ENCODE measurements around the gene RNF115. TPM values are rescaled to one million over a fixed set of nuclear protein-coding genes. Genes with fewer than 3 reads are reported as not detected.

RNF115 gene
- total and polyA plus RNA-seq, 2 donors (not counting 3 experiments of a cell fraction or from before 2014, with no cell fraction given), result 7.6 to 17.3 TPM

GRCh38 chr1:145846201-145846612 is 22.3 kb upstream of the RNF115 start:
- Histone ChIP-seq H3K9me3 (replicated peaks; ENCODE audit: control insufficient read depth, insufficient read depth, low read length) (no peaks in the 10 kb centered on the region), H3K27ac (ENCODE audit: insufficient read depth, low read depth, low read length) (peak overlapping the region; percentile 28), H3K4me3 (replicated peaks in 1 of 3; ENCODE audit: insufficient read depth in 1 of 3, low read depth in 1 of 3, low read length in 3 of 3) (peak overlapping the region in 2 of 3 experiments; percentile 58 to 59), H4K20me1 (replicated peaks; ENCODE audit: control insufficient read depth, extremely low read depth, insufficient read depth, low read length) (no peaks in the 10 kb centered on the region), H3K4me1 (ENCODE audit: control insufficient read depth, extremely low read depth, insufficient read depth, low read length) (peaks cover 24% of the 10 kb centered on the region), H3K79me2 (ENCODE audit: control insufficient read depth, insufficient read depth, low read length) (no peaks in the 10 kb centered on the region), H3K9ac (replicated peaks; ENCODE audit: extremely low read depth, insufficient read depth, low read length) (peak overlapping the region; percentile 71), H2AFZ (ENCODE audit: low read depth, low read length) (peak overlapping the region; percentile 69), H3K27me3 (ENCODE audit: control insufficient read depth in 2 of 2, insufficient read depth in 2 of 2, low read length in 2 of 2) (no peaks in the 10 kb centered on the region), H3K36me3 (ENCODE audit: control insufficient read depth in 2 of 2, extremely low read depth in 1 of 2, insufficient read depth in 2 of 2, low read length in 2 of 2) (peaks cover 18 to 32% of the 10 kb centered on the region in 2 experiments), H3K9me1 (replicated peaks; ENCODE audit: control insufficient read depth, extremely low read depth, insufficient read depth, low read length) (no peaks in the 10 kb centered on the region), H3K4me2 (ENCODE audit: insufficient read depth, low read length) (peak overlapping the region; percentile 79)
- peak; percentile 71 for FAIRE-seq
- dilution Hi-C loops (cut with MboI; ENCODE audit: extremely low pct_ligation_motif_present, low sequenced_read_pairs) (no loop called here), intact Hi-C loops (cut with micrococcal nuclease) (loop anchor here (1.0 kb wide), 2 partner anchors 64 to 167 kb away; partner anchors contain the start of gene ITGA10)
- TF ChIP-seq GATA2 (IDR thresholded peaks at IDR 0.05; ENCODE audit: insufficient read depth, insufficient read length, low read depth, low read length), result no peak
- no peak for TF ChIP-seq MAX (IDR thresholded peaks at IDR 0.05; ENCODE audit: insufficient read depth, insufficient read length)
- peak; percentile 54 to 63 for TF ChIP-seq CTCF (IDR thresholded peaks at IDR 0.05; ENCODE audit: extremely low read depth in 1 of 2, insufficient read depth in 1 of 2, low read depth in 1 of 2, low read length in 2 of 2)
- no peak for TF ChIP-seq MYC (IDR thresholded peaks at IDR 0.05; ENCODE audit: low read depth, low read length)
- no peak for TF ChIP-seq POLR2A (IDR thresholded peaks at IDR 0.05; ENCODE audit: low read depth, low read length)
- TF ChIP-seq EZH2 (IDR thresholded peaks at IDR 0.05; ENCODE audit: borderline replicate concordance, low read depth, low read length, severe bottlenecking), result no peak
- TF ChIP-seq JUN (IDR thresholded peaks at IDR 0.05; ENCODE audit: borderline replicate concordance, insufficient read depth, insufficient read length, low read depth), result no peak
- TF ChIP-seq FOS (IDR thresholded peaks at IDR 0.05; ENCODE audit: borderline replicate concordance, insufficient read depth, low read length), result no peak
- ChIA-PET CTCF (interaction anchor here (1.0 to 9.1 kb wide), 21 partner anchors 11 to 205 kb away, joined by 3 to 154 read pairs (median 13); partner anchors contain the start of genes ANKRD34A, ANKRD35, ITGA10 and LIX1L), POLR2A (interaction anchor here (0.6 to 3.0 kb wide), 3 partner anchors 13 to 166 kb away, joined by 3 to 13 read pairs (median 7); partner anchors contain the start of genes PIAS3 and RBM8A)
- no TSS peak for BruUV-seq (replicated peaks)
- peak; percentile 46 for DNase-seq (ENCODE audit: low read depth, low spot score)
